ENCODE results near the gene TMEM30B.

GRCh38 chr14:61262082-61262481 is 19.1 kb downstream of the TMEM30B start:
- TF ChIP-seq DPF2 (IDR thresholded peaks at IDR 0.05), result no peak
- no peak for TF ChIP-seq USF2 (CRISPR knock-in tag; IDR thresholded peaks at IDR 0.05)
- no peak for TF ChIP-seq RBM39 (optimal IDR thresholded peaks at IDR 0.05; ENCODE audit: low read depth, low read length)
- no peak for TF ChIP-seq POLR2A (conservative IDR thresholded peaks at IDR 0.05)
- TF ChIP-seq TARDBP (IDR thresholded peaks at IDR 0.05), result no peak
- no peak for TF ChIP-seq CEBPZ (IDR thresholded peaks at IDR 0.05; ENCODE audit: borderline replicate concordance, low read depth, low read length)
- no peak for TF ChIP-seq CBX2 (IDR thresholded peaks at IDR 0.05; ENCODE audit: insufficient read depth, low read length, poor library complexity, severe bottlenecking)

All from K562 (cell line).